GM12878 (cell line): ENCODE results near the gene GGN. TPM values are rescaled to one million over a fixed set of nuclear protein-coding genes. Genes with fewer than 3 reads are reported as not detected.
"Not testable (repeated sequence)": the region's sequence is repeated elsewhere in the genome, so short reads cannot be mapped to it uniquely, and the experiment has no call there.

Experiments used
- ATAC-seq: fragments of 200-7000 bp; cut with Tn5 transposase; 3 replicates; pipeline ENCODE4 v1.9.1; 2020; ENCODE audit warnings: mild to moderate bottlenecking, moderate library complexity
- BruUV-seq: library from RNA; stranded (reverse); fragments of 400-500 nt; replicated peaks from 2 replicates; lab custom pipeline; 2021; lab: Mats Ljungman, UMichigan
- CTCF ChIA-PET: fragments of 300-600 bp; sonication (Branson Sonifier 250); formaldehyde crosslinking; extraction: SDS; loops from one replicate; lab custom pipeline; 2021; ENCODE audit warnings: inconsistent platforms; lab: Yijun Ruan, JAX
- POLR2A ChIA-PET: fragments of 350-600 bp; formaldehyde crosslinking; extraction: SDS; loops from one replicate; lab custom pipeline; 2021; ENCODE audit warnings: inconsistent platforms; lab: Charles Lee
- RAD21 ChIA-PET: fragments of 300-600 bp; sonication (Branson Sonifier 250); formaldehyde crosslinking; loops from one replicate; lab custom pipeline; 2023; ENCODE audit warnings: antibody characterized with exemption; ENCODE audit not compliant: unreplicated experiment; lab: Charles Lee
- SMC1A ChIA-PET: fragments of 300-600 bp; sonication (Branson Sonifier 250); formaldehyde crosslinking; loops from one replicate; lab custom pipeline; 2023; ENCODE audit not compliant: unreplicated experiment, uncharacterized antibody; lab: Charles Lee
- DNase-seq: peaks from one replicate; pipeline ENCODE4 v3.0.0-alpha.2; 2011; ENCODE audit warnings: low read depth, low spot score
- FAIRE-seq: peaks from 3 replicates; lab custom pipeline; 2011; peaks lifted over from hg19 to GRCh38; lab: Jason Lieb, UNC
- H2AFZ ChIP-seq: 2 replicates; pipeline ENCODE4 v1.6.0; 2011; ENCODE audit warnings: low read depth, low read length, control low read depth; ENCODE audit not compliant: control insufficient read depth
- H3K27ac ChIP-seq: 2 replicates; pipeline ENCODE4 v1.5.1; 2011; ENCODE audit warnings: control low read depth; ENCODE audit not compliant: control insufficient read depth, insufficient read depth
- H3K27me3 ChIP-seq, 2 experiments: replicated peaks in 1 of 2; 2 replicates each; pipeline versions ENCODE4 v1.6.0 to v1.6.1; 2011; ENCODE audit warnings: low read length in 1 of 2; ENCODE audit not compliant: control insufficient read depth in 2 of 2, insufficient read depth in 2 of 2
- H3K36me3 ChIP-seq, 2 experiments: 2 replicates each; pipeline ENCODE4 v1.5.1; 2011; ENCODE audit warnings: low read length in 1 of 2; ENCODE audit not compliant: control insufficient read depth in 2 of 2, insufficient read depth in 2 of 2
- H3K4me1 ChIP-seq: 2 replicates; pipeline ENCODE4 v1.6.1; 2011; ENCODE audit warnings: mild to moderate bottlenecking, low read length, moderate library complexity, mixed read lengths; ENCODE audit not compliant: control insufficient read depth, insufficient read depth
- H3K4me2 ChIP-seq: 2 replicates; pipeline ENCODE4 v1.6.0; 2011; ENCODE audit warnings: control low read depth; ENCODE audit not compliant: control insufficient read depth, insufficient read depth
- H3K4me3 ChIP-seq: fragments of 200-600 bp; sonication (generic); 2 replicates; pipeline ENCODE4 v1.5.1; 2016
- H3K79me2 ChIP-seq: 2 replicates; pipeline ENCODE4 v1.6.0; 2011; ENCODE audit warnings: low read length; ENCODE audit not compliant: control insufficient read depth, insufficient read depth
- H3K9ac ChIP-seq: 2 replicates; pipeline ENCODE4 v1.8.0; 2011; ENCODE audit warnings: low read length, control low read depth, mixed read lengths; ENCODE audit not compliant: control insufficient read depth, insufficient read depth
- H3K9me3 ChIP-seq: replicated peaks from 3 replicates; pipeline ENCODE4 v1.5.1; 2011; ENCODE audit warnings: mild to moderate bottlenecking, low read length; ENCODE audit not compliant: control insufficient read depth, insufficient read depth
- H4K20me1 ChIP-seq: 2 replicates; pipeline ENCODE4 v1.6.0; 2011; ENCODE audit not compliant: control insufficient read depth, insufficient read depth
- ASH2L ChIP-seq: fragments of 300-600, 200-600 bp; sonication (generic); IDR thresholded peaks from 2 replicates; pipeline ENCODE4 v1.6.1; 2017; ENCODE audit warnings: low read depth, mild to moderate bottlenecking, borderline replicate concordance
- CHD2 ChIP-seq: IDR thresholded peaks from 2 replicates; pipeline ENCODE4 v1.6.1; 2011; ENCODE audit warnings: low read depth, low read length, improper control_type of control experiment, borderline replicate concordance
- NFYA ChIP-seq: IDR thresholded peaks from 2 replicates; pipeline ENCODE4 v1.6.1; 2011; ENCODE audit warnings: low read depth, mild to moderate bottlenecking, low read length, improper control_type of control experiment, borderline replicate concordance
- NR2F1 ChIP-seq: fragments of 450-650 bp; conservative IDR thresholded peaks from 2 replicates; pipeline ENCODE4 v1.6.1; 2017; ENCODE audit warnings: mild to moderate bottlenecking
- WGBS: methylation state at CpG from one replicate; pipeline ENCODE4 v1.1.6; 2016; ENCODE audit warnings: low lambda C conversion rate; ENCODE audit not compliant: insufficient replicate concordance, insufficient coverage; ENCODE audit errors: missing lambda C conversion rate; 5-methylcytosine and 5-hydroxymethylcytosine counted together
- in situ Hi-C: fragments of 300-500 bp; cut with MboI; formaldehyde crosslinking; loops from 9 replicates; pipeline ENCODE4 v1.14.3; 2018; ENCODE audit warnings: mixed read lengths
- intact Hi-C: fragments of 100-400 bp; cut with micrococcal nuclease; formaldehyde crosslinking; loops from one replicate; pipeline ENCODE4 v1.14.2; 2022; ENCODE audit not compliant: unreplicated experiment
- polyA plus RNA-seq, 11 experiments: library from polyadenylated mRNA; depleted of rRNA in 4 of 11; unstranded in 6 of 11; stranded (reverse) in 5 of 11; fragments of >200 nt; fragmentation: Nextera tagmentation in 4 of 11; fragmentation: Illumina TruSeq in 1 of 11; extraction: Ambion mirVana in 4 of 11; extraction: Trizol in 1 of 11; gene quantifications; 1 replicate in 1 of 11; 2 replicates in 10 of 11; pipeline versions ENCODE4 v1.2.1 to v1.2.3, GENCODE V29; 2011 to 2016; ENCODE audit warnings: inconsistent platforms in 2 of 11, missing spikeins in 2 of 11, low read depth in 1 of 11
- total RNA-seq, 4 experiments: library from RNA; depleted of rRNA in 3 of 4; stranded (reverse); fragments of >200 nt in 3 of 4; fragmentation: Illumina TruSeq in 1 of 4; extraction: Trizol in 1 of 4; gene quantifications; 2 replicates each; pipeline versions ENCODE4 v1.2.1 to v1.2.3, GENCODE V29; 2013 to 2021

The GGN gene
- total and polyA plus RNA-seq, 10 of the 15 experiments (the other 5 are each of a cell fraction or from before 2014, with no cell fraction given) = not detected

- no peak for FAIRE-seq
- WGBS = 69% methylated on average over 13 of the region's 13 CpGs
- CTCF ChIA-PET = interaction anchor here (2.2 kb wide), 1 partner anchor 8 kb away, joined by 8 read pairs; the partner anchor contains the start of gene FAM98C
- no peak overlapping the region for H2AFZ ChIP-seq
- no peak overlapping the region for H3K4me3 ChIP-seq
- SMC1A ChIA-PET = no interaction called here
- RAD21 ChIA-PET = interaction anchor here (1.3 kb wide), 1 partner anchor 8 kb away, joined by 7 read pairs; the partner anchor contains the start of gene FAM98C
- H3K79me2 ChIP-seq = no peaks in the 10 kb centered on the region
- no TSS peak for BruUV-seq
- POLR2A ChIA-PET = interaction anchor here (0.5 kb wide), 1 partner anchor 438 kb away, joined by 5 read pairs; no protein-coding TSS in a partner anchor
- H3K27ac ChIP-seq = no peak overlapping the region
- TF ChIP-seq CHD2 (no peak), NR2F1 (no peak), NFYA (no peak), ASH2L (no peak)
- intact Hi-C loops (no loop called here), in situ Hi-C loops (loop anchor here (25.0 kb wide), 1 partner anchor 226 kb away; the partner anchor contains the start of gene ACTN4)
- H3K4me1 ChIP-seq = no peaks in the 10 kb centered on the region
- no peaks in the 10 kb centered on the region for H3K9me3 ChIP-seq
- no peaks in the 10 kb centered on the region for H3K27me3 ChIP-seq
- ATAC-seq = no peak
- H3K9ac ChIP-seq = no peak overlapping the region
- no peak for DNase-seq
- no peaks in the 10 kb centered on the region for H3K36me3 ChIP-seq
- no peak overlapping the region for H3K4me2 ChIP-seq
- no peaks in the 10 kb centered on the region for H4K20me1 ChIP-seq
Measured at GRCh38 chr19:38411041-38411712, 23.3 kb upstream of the GGN start.

- 37% methylated on average over 6 of the region's 6 CpGs for WGBS
- DNase-seq, H3K4me2 ChIP-seq, BruUV-seq, H3K9me3 ChIP-seq, RAD21 ChIA-PET, H3K27me3 ChIP-seq, H2AFZ ChIP-seq, POLR2A ChIA-PET, H3K79me2 ChIP-seq, SMC1A ChIA-PET, H3K4me1 ChIP-seq, H3K27ac ChIP-seq, FAIRE-seq, ATAC-seq, intact Hi-C loops, H3K4me3 ChIP-seq, H3K36me3 ChIP-seq, H3K9ac ChIP-seq, H4K20me1 ChIP-seq: not testable (repeated sequence)
- in situ Hi-C loops = loop anchor here (25.0 kb wide), 1 partner anchor 227 kb away; the partner anchor contains the start of gene ACTN4
- CTCF ChIA-PET = interaction anchor here (2.2 kb wide), 1 partner anchor 7 kb away, joined by 8 read pairs; the partner anchor contains the start of gene FAM98C
Measured at GRCh38 chr19:38410407-38410806, 22.6 kb upstream of the GGN start.
